Natural killer cell (primary cell): ENCODE results near the gene PTPRO. TPM values are rescaled to one million over a fixed set of nuclear protein-coding genes. Genes with fewer than 3 reads are reported as not detected.

Source experiments
- ATAC-seq, 3 donors: fragments of 150-1000 bp in 2 of 3; fragments of 200-7000 bp in 1 of 3; cut with Tn5 transposase; 1 replicate in 1 of 3; 2 replicates in 2 of 3; pipeline ENCODE4 v1.10.0; 2021; ENCODE audit warnings: mild to moderate bottlenecking in 2 of 3, moderate library complexity in 2 of 3
- DNase-seq, 2 donors: peaks; one replicate each; pipeline versions ENCODE4 v3.0.0 to v3.0.0-alpha.2; 2013 to 2021; ENCODE audit warnings: mixed read lengths in 1 of 2
- H3K27ac ChIP-seq: one replicate; pipeline ENCODE4 v1.5.1; 2013; ENCODE audit warnings: mild to moderate bottlenecking, low read length
- H3K27me3 ChIP-seq: one replicate; pipeline ENCODE4 v1.6.1; 2013; ENCODE audit warnings: low read length; ENCODE audit not compliant: control insufficient read depth, insufficient read depth
- H3K36me3 ChIP-seq: one replicate; pipeline ENCODE4 v1.6.1; 2013; ENCODE audit warnings: low read length; ENCODE audit not compliant: control insufficient read depth, insufficient read depth
- H3K4me1 ChIP-seq: one replicate; pipeline ENCODE4 v1.6.1; 2013; ENCODE audit warnings: low read length; ENCODE audit not compliant: control insufficient read depth, insufficient read depth
- H3K4me3 ChIP-seq: one replicate; pipeline ENCODE4 v1.5.1; 2013; ENCODE audit warnings: low read length
- H3K9me3 ChIP-seq: one replicate; pipeline ENCODE4 v1.6.1; 2013; ENCODE audit warnings: low read length; ENCODE audit not compliant: control insufficient read depth, insufficient read depth
- H3K27ac Mint-ChIP-seq, 2 donors: one replicate each; pipeline ENCODE4 v1.8.0; 2022; ENCODE audit warnings: mild to moderate bottlenecking in 2 of 2, mixed read lengths in 2 of 2, moderate library complexity in 1 of 2
- H3K27me3 Mint-ChIP-seq, 2 donors: one replicate each; pipeline ENCODE4 v1.8.0; 2022; ENCODE audit warnings: low read depth in 2 of 2, mixed read lengths in 2 of 2
- H3K36me3 Mint-ChIP-seq: one replicate; pipeline ENCODE4 v1.8.0; 2022; ENCODE audit warnings: mixed read lengths
- H3K4me1 Mint-ChIP-seq, 2 donors: one replicate each; pipeline ENCODE4 v1.8.0; 2022; ENCODE audit warnings: mixed read lengths in 2 of 2
- H3K4me3 Mint-ChIP-seq: one replicate; pipeline ENCODE4 v1.8.0; 2022; ENCODE audit warnings: mild to moderate bottlenecking, moderate library complexity, mixed read lengths
- H3K9me3 Mint-ChIP-seq, 2 donors: one replicate each; pipeline ENCODE4 v1.8.0; 2022; ENCODE audit warnings: mixed read lengths in 2 of 2
- WGBS: methylation state at CpG from one replicate; pipeline ENCODE4 v1.1.7; 2013; ENCODE audit warnings: missing lambda C conversion rate; ENCODE audit not compliant: insufficient coverage; 5-methylcytosine and 5-hydroxymethylcytosine counted together
- intact Hi-C: fragments of 100-400 bp; cut with micrococcal nuclease; formaldehyde crosslinking; loops from one replicate; pipeline ENCODE4 v1.14.2; 2022
- total RNA-seq, 4 donors: library from RNA; stranded (reverse); fragments of 120-200 nt in 1 of 4; gene quantifications; one replicate each; pipeline versions ENCODE4 v1.2.3 to v1.2.4, GENCODE V29; 2013 to 2022
- TF ChIP-seq, protein P1 (sequence below): fragments of 200-600 bp; IDR thresholded peaks from one replicate; pipeline ENCODE4 v1.8.0; 2022; ENCODE audit warnings: antibody characterized with exemption

The PTPRO gene
- total RNA-seq, 3 donors from 2014 or later (not counting 1 experiment from before 2014, with no cell fraction given) = 0.29 to 1.2 (median 0.53) TPM

DNA sequence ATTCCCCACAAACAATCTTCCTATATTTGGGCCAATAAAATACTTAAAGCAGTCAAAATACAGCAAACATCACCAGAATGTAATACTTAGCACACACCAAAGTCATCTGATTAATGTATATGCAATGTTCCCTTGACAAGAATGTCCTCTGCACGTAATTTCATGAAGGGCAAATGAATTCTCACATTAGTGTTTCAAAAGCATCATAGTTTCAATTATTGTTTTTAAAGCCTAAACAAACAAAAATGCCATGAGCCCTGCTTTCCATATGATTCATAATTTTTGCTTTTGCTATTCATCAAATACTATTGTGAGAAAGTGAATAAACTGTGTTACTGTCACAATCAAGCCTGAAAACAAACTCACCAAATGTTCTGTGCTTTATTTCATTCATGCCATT lies 310.9 kb downstream of the PTPRO start:
- Histone ChIP-seq H3K4me3 (no peak overlapping the region), H3K36me3 (no peaks in the 10 kb centered on the region), H3K27ac (no peak overlapping the region), H3K27me3 (no peaks in the 10 kb centered on the region), H3K9me3 (no peaks in the 10 kb centered on the region), H3K4me1 (no peaks in the 10 kb centered on the region)
- DNase-seq (no peak), ATAC-seq (no peak)
- Mint-ChIP-seq H3K4me3 (no peak overlapping the region), H3K27me3 (peaks cover 0 to 4% of the 10 kb centered on the region in 2 donors), H3K4me1 (no peaks in the 10 kb centered on the region), H3K9me3 (no peaks in the 10 kb centered on the region), H3K36me3 (no peaks in the 10 kb centered on the region), H3K27ac (no peak overlapping the region)
- TF ChIP-seq, protein P1, sequence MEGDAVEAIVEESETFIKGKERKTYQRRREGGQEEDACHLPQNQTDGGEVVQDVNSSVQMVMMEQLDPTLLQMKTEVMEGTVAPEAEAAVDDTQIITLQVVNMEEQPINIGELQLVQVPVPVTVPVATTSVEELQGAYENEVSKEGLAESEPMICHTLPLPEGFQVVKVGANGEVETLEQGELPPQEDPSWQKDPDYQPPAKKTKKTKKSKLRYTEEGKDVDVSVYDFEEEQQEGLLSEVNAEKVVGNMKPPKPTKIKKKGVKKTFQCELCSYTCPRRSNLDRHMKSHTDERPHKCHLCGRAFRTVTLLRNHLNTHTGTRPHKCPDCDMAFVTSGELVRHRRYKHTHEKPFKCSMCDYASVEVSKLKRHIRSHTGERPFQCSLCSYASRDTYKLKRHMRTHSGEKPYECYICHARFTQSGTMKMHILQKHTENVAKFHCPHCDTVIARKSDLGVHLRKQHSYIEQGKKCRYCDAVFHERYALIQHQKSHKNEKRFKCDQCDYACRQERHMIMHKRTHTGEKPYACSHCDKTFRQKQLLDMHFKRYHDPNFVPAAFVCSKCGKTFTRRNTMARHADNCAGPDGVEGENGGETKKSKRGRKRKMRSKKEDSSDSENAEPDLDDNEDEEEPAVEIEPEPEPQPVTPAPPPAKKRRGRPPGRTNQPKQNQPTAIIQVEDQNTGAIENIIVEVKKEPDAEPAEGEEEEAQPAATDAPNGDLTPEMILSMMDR = no peak
- intact Hi-C loops = no loop called here
- WGBS = 87% methylated on average over 1 of the region's 1 CpG

DNA sequence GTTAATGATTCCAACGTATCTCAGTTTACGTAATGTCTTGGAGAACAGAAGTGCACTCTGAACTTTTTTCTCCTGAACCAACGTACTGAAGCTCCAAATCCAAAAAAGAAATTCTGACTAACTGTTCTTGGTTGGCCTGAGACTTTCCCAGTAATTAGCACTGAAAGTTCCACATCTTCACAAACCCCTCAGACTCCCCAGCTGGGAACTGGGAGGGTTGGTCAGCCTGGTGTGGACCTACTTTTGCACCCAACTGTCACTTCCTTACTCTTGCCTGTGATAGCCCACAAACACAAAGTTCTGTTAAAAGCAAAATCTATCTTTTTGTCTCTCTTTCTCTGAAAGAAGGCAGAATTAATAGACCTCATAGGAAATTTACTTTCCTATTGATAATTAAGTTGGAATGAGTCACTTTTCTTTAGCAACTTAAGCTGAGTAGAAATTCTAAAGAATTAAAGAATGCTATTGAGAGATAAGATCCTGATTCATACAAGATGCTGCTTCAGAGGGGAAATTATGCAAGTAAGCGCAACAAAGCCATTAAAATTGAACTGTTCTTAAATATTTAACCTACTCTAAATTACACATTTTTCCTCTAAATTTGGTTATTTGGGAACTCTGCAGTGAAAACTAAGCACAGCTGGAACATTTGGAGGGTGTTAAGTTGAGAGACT lies 311.8 kb downstream of the PTPRO start:
- intact Hi-C loops = no loop called here
- H3K9me3 Mint-ChIP-seq = no peaks in the 10 kb centered on the region

DNA sequence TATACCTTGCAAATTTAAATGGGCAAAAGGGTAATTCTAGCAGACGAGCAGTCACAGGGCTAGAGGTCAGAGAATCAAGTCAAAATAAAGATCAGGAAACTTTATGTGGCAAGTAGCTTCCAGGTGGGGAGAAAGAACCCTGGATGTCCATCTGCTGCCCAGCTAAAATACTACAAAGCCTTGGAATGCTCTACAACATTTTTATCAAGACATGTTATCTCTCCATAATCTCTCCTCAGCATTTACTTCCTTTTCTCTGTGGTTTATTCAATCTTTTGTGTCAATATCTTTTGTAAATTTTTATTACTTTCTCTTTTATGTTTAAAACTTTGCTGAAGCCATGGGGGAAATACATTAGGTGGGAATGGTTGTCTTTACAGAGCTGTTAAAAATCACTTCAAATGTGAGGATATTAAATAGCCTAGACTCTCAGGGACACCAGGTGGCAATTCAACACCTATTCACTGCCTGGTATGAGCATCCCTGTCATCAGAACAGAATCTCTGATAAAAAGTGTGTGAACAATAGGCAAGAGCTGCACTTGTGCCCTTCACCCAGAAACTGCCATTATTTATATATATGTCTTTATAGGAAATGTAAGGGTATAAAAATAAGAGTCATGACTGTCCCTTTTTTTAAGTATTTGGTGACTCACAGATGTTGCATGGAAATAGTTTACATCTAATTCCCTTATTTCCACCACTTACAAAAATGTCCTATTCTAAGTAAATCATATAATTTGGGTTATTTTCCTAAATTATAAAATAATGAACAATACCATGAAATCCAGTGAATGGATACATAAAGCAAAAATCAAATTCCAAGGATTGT lies 314.0 kb downstream of the PTPRO start:
- Mint-ChIP-seq H3K27me3 (peaks cover 0 to 4% of the 10 kb centered on the region in 2 donors), H3K27ac (no peak overlapping the region), H3K36me3 (no peaks in the 10 kb centered on the region), H3K4me1 (no peaks in the 10 kb centered on the region), H3K9me3 (no peaks in the 10 kb centered on the region), H3K4me3 (no peak overlapping the region)
- intact Hi-C loops = no loop called here
- 85% methylated on average over 1 of the region's 1 CpG for WGBS
- DNase-seq = no peak
- no peaks in the 10 kb centered on the region for H3K27me3 ChIP-seq
- no peak for ATAC-seq
- H3K4me1 ChIP-seq = no peaks in the 10 kb centered on the region
- no peaks in the 10 kb centered on the region for H3K36me3 ChIP-seq
- TF ChIP-seq, protein P1 = no peak
- no peak overlapping the region for H3K4me3 ChIP-seq
- H3K27ac ChIP-seq = no peak overlapping the region
- no peaks in the 10 kb centered on the region for H3K9me3 ChIP-seq

More for the DNA sequence above, 311.8 kb downstream of the PTPRO start:
- no peaks in the 10 kb centered on the region for H3K36me3 ChIP-seq
- Mint-ChIP-seq H3K36me3 (no peaks in the 10 kb centered on the region), H3K27ac (no peak overlapping the region), H3K27me3 (peaks cover 0 to 4% of the 10 kb centered on the region in 2 donors), H3K4me1 (no peaks in the 10 kb centered on the region), H3K4me3 (no peak overlapping the region)
- H3K27me3 ChIP-seq = no peaks in the 10 kb centered on the region
- WGBS = 94% methylated on average over 4 of the region's 4 CpGs
- ATAC-seq = no peak
- H3K4me3 ChIP-seq = no peak overlapping the region
- no peaks in the 10 kb centered on the region for H3K4me1 ChIP-seq
- TF ChIP-seq, protein P1 = no peak
- DNase-seq = no peak
- no peak overlapping the region for H3K27ac ChIP-seq
- no peaks in the 10 kb centered on the region for H3K9me3 ChIP-seq
